Measurements from ENCODE around the gene PIBF1. TPM values are rescaled to one million over a fixed set of nuclear protein-coding genes. Genes with fewer than 3 reads are reported as not detected.
"Not testable (repeated sequence)": the region's sequence is repeated elsewhere in the genome, so short reads cannot be mapped to it uniquely, and the experiment has no call there.

Gene PIBF1
- total RNA-seq, 4 donors from 2014 or later: 9.9 to 18.9 (median 11.7) TPM

- TF ChIP-seq POLR2A (IDR thresholded peaks at IDR 0.05): no peak
- TF ChIP-seq POLR2AphosphoS5 (IDR thresholded peaks at IDR 0.05): no peak
- no peak for TF ChIP-seq EP300 (IDR thresholded peaks at IDR 0.05)
- TF ChIP-seq CTCF (IDR thresholded peaks at IDR 0.05): no peak
- H3K27me3 ChIP-seq: no peaks in the 10 kb centered on the region
- H3K4me3 ChIP-seq: no peak overlapping the region
- H3K27ac ChIP-seq: no peak overlapping the region
- H3K9me3 ChIP-seq: no peaks in the 10 kb centered on the region
- peaks cover 20% of the 10 kb centered on the region for H3K36me3 ChIP-seq
- 93% methylated on average over 2 of the region's 2 CpGs for WGBS
- no peak for DNase-seq (ENCODE audit: low spot score in 2 of 2)
- no peaks in the 10 kb centered on the region for H3K4me1 ChIP-seq
These were observed 41.1 kb downstream of the PIBF1 start for GRCh38 chr13:72823081-72823480.

GRCh38 chr13:72823724-72824123 is 41.8 kb downstream of the PIBF1 start:
- H3K36me3 ChIP-seq: peaks cover 20% of the 10 kb centered on the region
- 90% methylated on average over 3 of the region's 3 CpGs for WGBS
- H3K9me3 ChIP-seq: no peaks in the 10 kb centered on the region
- no peaks in the 10 kb centered on the region for H3K27me3 ChIP-seq
- no peak for DNase-seq (ENCODE audit: low spot score in 2 of 2)
- H3K4me3 ChIP-seq: no peak overlapping the region
- TF ChIP-seq POLR2A (IDR thresholded peaks at IDR 0.05) (no peak), CTCF (IDR thresholded peaks at IDR 0.05) (no peak)
- no peak overlapping the region for H3K27ac ChIP-seq
- H3K4me1 ChIP-seq: no peaks in the 10 kb centered on the region

- Histone ChIP-seq H3K27me3 (no peaks in the 10 kb centered on the region), H3K4me3 (no peak overlapping the region), H3K9me3 (no peaks in the 10 kb centered on the region), H3K36me3 (peaks cover 26% of the 10 kb centered on the region), H3K27ac (no peak overlapping the region), H3K4me1 (no peaks in the 10 kb centered on the region)
- no peak for DNase-seq (ENCODE audit: low spot score in 2 of 2)
- WGBS: 100% methylated on average over 3 of the region's 3 CpGs
- no peak for TF ChIP-seq EP300 (IDR thresholded peaks at IDR 0.05)
- no peak for TF ChIP-seq POLR2AphosphoS5 (IDR thresholded peaks at IDR 0.05)
- TF ChIP-seq CTCF (IDR thresholded peaks at IDR 0.05): no peak
- TF ChIP-seq POLR2A (IDR thresholded peaks at IDR 0.05): no peak
These were observed 52.7 kb downstream of the PIBF1 start for GRCh38 chr13:72834601-72835000.

DNA sequence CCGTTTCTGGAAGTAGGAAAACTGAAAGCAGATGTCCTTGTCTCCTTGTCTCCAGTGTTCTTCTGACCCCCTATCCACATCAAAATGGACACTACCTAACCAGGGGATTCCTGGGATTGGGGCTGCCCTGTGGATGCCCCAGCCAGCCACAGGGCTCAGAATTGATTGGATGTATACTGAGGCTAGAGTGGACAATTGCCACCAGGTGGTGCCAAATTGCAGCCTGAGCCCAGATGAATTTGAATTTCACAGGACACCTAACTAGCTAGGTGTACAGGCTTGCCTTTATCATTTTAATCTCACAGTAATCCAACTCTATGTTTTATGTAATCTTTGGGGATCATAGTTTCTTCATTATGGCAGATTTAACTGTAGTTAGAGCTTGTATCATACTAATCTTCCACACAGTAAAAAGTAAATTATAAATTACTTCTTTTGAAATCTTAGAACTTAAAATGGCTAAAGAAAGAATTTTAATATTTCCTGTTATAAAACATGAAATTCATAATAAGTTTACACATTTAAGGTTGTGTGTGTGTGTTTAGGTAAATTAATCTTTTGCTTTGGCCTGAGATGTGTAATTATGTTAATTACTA is 58.0 kb downstream of the PIBF1 start:
- Histone ChIP-seq H3K4me1 (no peaks in the 10 kb centered on the region), H3K9me3 (no peaks in the 10 kb centered on the region), H3K27ac (no peak overlapping the region), H3K4me3 (no peak overlapping the region), H3K27me3 (no peaks in the 10 kb centered on the region), H3K36me3 (peaks cover 25% of the 10 kb centered on the region)
- no peak for DNase-seq (ENCODE audit: low spot score in 2 of 2)
- WGBS: 71% methylated on average over 1 of the region's 1 CpG
- TF ChIP-seq CTCF (IDR thresholded peaks at IDR 0.05): peak in 1 of 2 donors; percentile 38
- no peak for TF ChIP-seq EP300 (IDR thresholded peaks at IDR 0.05)
- TF ChIP-seq POLR2A (IDR thresholded peaks at IDR 0.05): no peak
- TF ChIP-seq POLR2AphosphoS5 (IDR thresholded peaks at IDR 0.05): no peak

DNA sequence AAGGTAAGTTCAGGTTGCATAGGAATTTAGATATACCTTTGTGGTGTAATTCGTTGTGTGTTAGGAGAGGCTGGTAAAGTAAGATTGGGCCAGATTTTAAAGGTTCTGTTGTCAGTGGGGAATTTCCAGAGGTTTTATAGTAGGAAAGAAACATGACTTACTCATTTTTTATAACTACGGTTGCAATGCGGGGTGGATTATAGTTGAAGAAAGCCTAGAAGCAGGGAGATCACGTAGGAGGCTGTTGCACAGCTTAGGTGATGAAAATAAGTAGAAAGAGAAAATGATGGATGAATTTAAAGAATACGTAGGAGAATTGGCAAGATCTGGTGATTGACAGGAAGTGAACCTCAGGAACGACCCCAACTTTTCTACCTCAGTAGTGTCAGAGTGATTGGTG is 61.1 kb downstream of the PIBF1 start:
- H3K4me3 ChIP-seq: no peak overlapping the region
- H3K9me3 ChIP-seq: no peaks in the 10 kb centered on the region
- no peak for TF ChIP-seq CTCF (IDR thresholded peaks at IDR 0.05)
- no peak for TF ChIP-seq EP300 (IDR thresholded peaks at IDR 0.05)
- TF ChIP-seq POLR2A (IDR thresholded peaks at IDR 0.05): no peak
- no peak for TF ChIP-seq POLR2AphosphoS5 (IDR thresholded peaks at IDR 0.05)
- no peak overlapping the region for H3K27ac ChIP-seq
- H3K4me1 ChIP-seq: no peaks in the 10 kb centered on the region
- no peaks in the 10 kb centered on the region for H3K27me3 ChIP-seq
- peaks cover 32% of the 10 kb centered on the region for H3K36me3 ChIP-seq
- no peak for DNase-seq (ENCODE audit: low spot score in 2 of 2)
- WGBS: 87% methylated on average over 6 of the region's 6 CpGs

DNA sequence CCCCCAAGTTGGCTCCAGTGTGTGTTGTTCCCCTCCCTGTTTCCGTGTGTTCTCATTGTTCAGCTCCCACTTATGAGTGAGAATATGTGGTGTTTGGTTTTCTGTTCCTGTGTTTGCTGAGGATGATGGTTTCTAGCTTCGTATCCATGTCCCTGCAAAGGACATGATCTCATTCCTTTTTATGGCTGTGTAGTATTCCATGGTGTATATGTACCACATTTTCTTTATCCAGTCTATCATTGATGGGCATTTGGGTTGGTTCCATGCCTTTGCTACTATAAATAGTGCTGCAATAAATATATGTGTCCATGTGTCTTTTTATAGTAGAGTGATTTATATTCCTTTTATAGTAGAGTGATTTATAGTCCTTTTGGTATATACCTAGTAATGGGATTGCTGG is 63.2 kb downstream of the PIBF1 start:
- WGBS: 97% methylated on average over 2 of the region's 2 CpGs
- peaks cover 33% of the 10 kb centered on the region for H3K36me3 ChIP-seq
- H3K4me1 ChIP-seq; H3K9me3 ChIP-seq; DNase-seq (ENCODE audit: low spot score in 2 of 2); H3K27me3 ChIP-seq; H3K27ac ChIP-seq; H3K4me3 ChIP-seq: not testable (repeated sequence)

Measured in suprapubic skin (tissue), 4 donors.